Smooth muscle cell (in vitro differentiated cells): ENCODE measurements around the gene TCP11. TPM values are rescaled to one million over a fixed set of nuclear protein-coding genes. Genes with fewer than 3 reads are reported as not detected.
"Not testable (repeated sequence)": the region's sequence is repeated elsewhere in the genome, so short reads cannot be mapped to it uniquely, and the experiment has no call there.

Experiments used
- DNase-seq: peaks from one replicate; lab custom pipeline; 2025; ENCODE audit not compliant: unreplicated experiment; lab: John Stamatoyannopoulos, UW
- H2AFZ ChIP-seq: fragments of 200-600 bp; sonication (generic); 2 replicates; pipeline ENCODE4 v1.6.0; 2016; ENCODE audit warnings: antibody characterized with exemption, low read depth, mild to moderate bottlenecking
- H3F3A ChIP-seq: fragments of 200-600 bp; sonication (generic); 2 replicates; pipeline ENCODE4 v1.6.0; 2017; ENCODE audit warnings: antibody characterized with exemption, low read depth
- H3K27ac ChIP-seq: fragments of 200-600 bp; sonication (generic); 2 replicates; pipeline ENCODE4 v1.5.1; 2016; ENCODE audit warnings: low read depth, mild to moderate bottlenecking
- H3K27me3 ChIP-seq: fragments of 200-600 bp; sonication (generic); 2 replicates; pipeline ENCODE4 v1.6.1; 2016; ENCODE audit warnings: low read depth, mild to moderate bottlenecking
- H3K36me3 ChIP-seq: fragments of 200-600 bp; sonication (generic); 2 replicates; pipeline ENCODE4 v1.5.1; 2016; ENCODE audit warnings: low read depth
- H3K4me1 ChIP-seq: fragments of 200-600 bp; sonication (generic); 2 replicates; pipeline ENCODE4 v1.5.1; 2016; ENCODE audit warnings: low read depth
- H3K4me2 ChIP-seq: fragments of 200-600 bp; sonication (generic); 2 replicates; pipeline ENCODE4 v1.6.0; 2016; ENCODE audit warnings: mild to moderate bottlenecking
- H3K4me3 ChIP-seq: fragments of 200-600 bp; sonication (generic); 2 replicates; pipeline ENCODE4 v1.5.1; 2016; ENCODE audit warnings: mild to moderate bottlenecking
- H3K79me2 ChIP-seq: fragments of 200-600 bp; sonication (generic); 2 replicates; pipeline ENCODE4 v1.6.0; 2016; ENCODE audit warnings: low read depth, mild to moderate bottlenecking
- H3K9ac ChIP-seq: fragments of 200-600 bp; sonication (generic); 2 replicates; pipeline ENCODE4 v1.6.0; 2016; ENCODE audit warnings: low read depth
- H3K9me3 ChIP-seq: fragments of 200-600 bp; sonication (generic); replicated peaks from 2 replicates; pipeline ENCODE4 v1.5.1; 2016; ENCODE audit warnings: low read depth
- H4K20me1 ChIP-seq: fragments of 200-600 bp; sonication (generic); 2 replicates; pipeline ENCODE4 v1.6.0; 2016; ENCODE audit warnings: low read depth
- WGBS: methylation state at CpG from one replicate; pipeline ENCODE4 v1.1.7; 2016; ENCODE audit warnings: low lambda C conversion rate; 5-methylcytosine and 5-hydroxymethylcytosine counted together
- polyA plus RNA-seq: library from polyadenylated mRNA; unstranded; fragments of >200 nt; fragmentation: Nextera tagmentation; extraction: Ambion mirVana; gene quantifications from 2 replicates; pipeline ENCODE4 v1.2.1, GENCODE V29; 2016
- total RNA-seq: library from RNA; depleted of rRNA; stranded (reverse); fragments of >200 nt; gene quantifications from 2 replicates; pipeline ENCODE4 v1.2.3, GENCODE V29; 2014
- TF ChIP-seq, protein P1 (sequence below): fragments of 200-600 bp; sonication (generic); IDR thresholded peaks from 2 replicates; pipeline ENCODE4 v1.5.1; 2017; ENCODE audit warnings: borderline replicate concordance, mild to moderate bottlenecking, antibody characterized with exemption; ENCODE audit not compliant: insufficient read depth, poor library complexity, severe bottlenecking

Gene TCP11
- total and polyA plus RNA-seq, 2 experiments from 2014 or later, result 0.64 TPM; not detected in 1

DNA sequence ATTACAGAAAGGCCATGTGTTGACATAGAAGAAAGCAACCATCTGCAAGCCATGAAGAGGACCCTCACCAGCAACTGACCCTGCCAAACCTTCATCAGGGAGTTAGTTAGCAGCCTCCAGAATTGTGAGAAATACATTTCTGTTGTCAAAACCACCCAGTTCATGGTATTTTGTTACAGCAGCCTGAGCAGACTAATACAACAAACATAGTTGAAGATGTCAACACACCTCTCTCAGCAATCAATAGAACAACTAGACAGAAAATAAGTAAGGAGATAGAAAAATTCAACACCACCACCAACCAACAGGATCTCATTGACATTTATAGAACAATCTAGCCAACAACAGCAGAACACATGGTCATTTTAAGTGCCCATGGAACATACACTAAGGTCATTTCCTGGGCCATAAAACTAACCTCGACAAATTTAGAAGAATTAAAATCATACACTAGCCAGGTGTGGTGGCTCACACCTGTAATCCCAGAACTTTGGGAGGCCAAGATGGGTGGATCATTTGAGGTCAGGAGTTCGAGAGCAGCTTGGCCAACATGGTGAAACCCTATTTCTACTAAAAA is 32.7 kb downstream of the TCP11 start:
- no peaks in the 10 kb centered on the region for H3K27me3 ChIP-seq
- no peaks in the 10 kb centered on the region for H3F3A ChIP-seq
- no peaks in the 10 kb centered on the region for H3K4me1 ChIP-seq
- DNase-seq, result no peak
- 92% methylated on average over 2 of the region's 2 CpGs for WGBS
- no peak overlapping the region for H3K27ac ChIP-seq
- no peak overlapping the region for H2AFZ ChIP-seq
- no peaks in the 10 kb centered on the region for H3K9me3 ChIP-seq
- H3K4me3 ChIP-seq, result no peak overlapping the region
- H3K36me3 ChIP-seq, result no peaks in the 10 kb centered on the region
- no peaks in the 10 kb centered on the region for H4K20me1 ChIP-seq
- no peak overlapping the region for H3K4me2 ChIP-seq
- no peaks in the 10 kb centered on the region for H3K79me2 ChIP-seq
- TF ChIP-seq, protein P1, sequence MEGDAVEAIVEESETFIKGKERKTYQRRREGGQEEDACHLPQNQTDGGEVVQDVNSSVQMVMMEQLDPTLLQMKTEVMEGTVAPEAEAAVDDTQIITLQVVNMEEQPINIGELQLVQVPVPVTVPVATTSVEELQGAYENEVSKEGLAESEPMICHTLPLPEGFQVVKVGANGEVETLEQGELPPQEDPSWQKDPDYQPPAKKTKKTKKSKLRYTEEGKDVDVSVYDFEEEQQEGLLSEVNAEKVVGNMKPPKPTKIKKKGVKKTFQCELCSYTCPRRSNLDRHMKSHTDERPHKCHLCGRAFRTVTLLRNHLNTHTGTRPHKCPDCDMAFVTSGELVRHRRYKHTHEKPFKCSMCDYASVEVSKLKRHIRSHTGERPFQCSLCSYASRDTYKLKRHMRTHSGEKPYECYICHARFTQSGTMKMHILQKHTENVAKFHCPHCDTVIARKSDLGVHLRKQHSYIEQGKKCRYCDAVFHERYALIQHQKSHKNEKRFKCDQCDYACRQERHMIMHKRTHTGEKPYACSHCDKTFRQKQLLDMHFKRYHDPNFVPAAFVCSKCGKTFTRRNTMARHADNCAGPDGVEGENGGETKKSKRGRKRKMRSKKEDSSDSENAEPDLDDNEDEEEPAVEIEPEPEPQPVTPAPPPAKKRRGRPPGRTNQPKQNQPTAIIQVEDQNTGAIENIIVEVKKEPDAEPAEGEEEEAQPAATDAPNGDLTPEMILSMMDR, result no peak
- H3K9ac ChIP-seq, result no peak overlapping the region

DNA sequence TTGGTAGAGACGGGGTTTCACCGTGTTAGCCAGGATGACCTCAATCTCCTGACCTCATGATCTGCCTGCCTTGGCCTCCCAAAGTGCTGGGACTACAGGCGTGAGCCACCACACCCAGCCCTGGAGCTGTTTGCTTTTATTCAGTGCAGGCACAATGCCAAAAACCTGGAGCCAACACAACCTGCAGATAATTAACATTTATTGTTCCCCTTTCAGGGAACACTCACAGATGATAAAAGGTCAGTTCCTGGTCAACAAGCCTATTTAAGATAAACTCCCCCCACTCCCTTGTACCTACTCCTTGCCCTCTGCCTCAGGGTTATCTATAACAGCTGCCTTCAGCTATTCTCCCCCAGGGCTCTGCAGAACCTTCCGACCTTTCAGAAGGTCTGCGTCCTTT is 33.4 kb downstream of the TCP11 start:
- H2AFZ ChIP-seq, H3K4me3 ChIP-seq, H3K4me2 ChIP-seq, H3K4me1 ChIP-seq, DNase-seq, H3K9ac ChIP-seq, H4K20me1 ChIP-seq, H3K36me3 ChIP-seq, H3K27ac ChIP-seq, H3K9me3 ChIP-seq, H3F3A ChIP-seq, H3K27me3 ChIP-seq, H3K79me2 ChIP-seq: not testable (repeated sequence)
- 74% methylated on average over 5 of the region's 5 CpGs for WGBS

GRCh38 chr6:35107208-35107607 is 33.9 kb downstream of the TCP11 start:
- H3F3A ChIP-seq, H2AFZ ChIP-seq, H4K20me1 ChIP-seq, H3K27me3 ChIP-seq, H3K79me2 ChIP-seq, H3K36me3 ChIP-seq, H3K9ac ChIP-seq, H3K9me3 ChIP-seq, H3K4me2 ChIP-seq, H3K4me3 ChIP-seq, H3K27ac ChIP-seq, H3K4me1 ChIP-seq, DNase-seq: not testable (repeated sequence)
- 86% methylated on average over 8 of the region's 8 CpGs for WGBS

GRCh38 chr6:35106061-35106460 is 35.1 kb downstream of the TCP11 start:
- not testable (repeated sequence) for H3K27ac ChIP-seq, H3K4me2 ChIP-seq, H4K20me1 ChIP-seq, H3K36me3 ChIP-seq, H3K9ac ChIP-seq, H3K9me3 ChIP-seq, DNase-seq, H3K4me1 ChIP-seq, H3K27me3 ChIP-seq, H3K79me2 ChIP-seq, H3F3A ChIP-seq, H2AFZ ChIP-seq, H3K4me3 ChIP-seq
- WGBS, result 95% methylated on average over 6 of the region's 6 CpGs

- H3F3A ChIP-seq, result no peaks in the 10 kb centered on the region
- no peak overlapping the region for H3K27ac ChIP-seq
- H3K36me3 ChIP-seq, result no peaks in the 10 kb centered on the region
- no peak overlapping the region for H2AFZ ChIP-seq
- H3K9ac ChIP-seq, result no peak overlapping the region
- H3K9me3 ChIP-seq, result no peaks in the 10 kb centered on the region
- TF ChIP-seq, protein P1, result no peak
- DNase-seq, result no peak
- no peaks in the 10 kb centered on the region for H3K79me2 ChIP-seq
- no peak overlapping the region for H3K4me3 ChIP-seq
- 89% methylated on average over 3 of the region's 3 CpGs for WGBS
- no peaks in the 10 kb centered on the region for H3K4me1 ChIP-seq
- H3K27me3 ChIP-seq, result no peaks in the 10 kb centered on the region
- no peaks in the 10 kb centered on the region for H4K20me1 ChIP-seq
- H3K4me2 ChIP-seq, result no peak overlapping the region
Observed at GRCh38 chr6:35105078-35105477, 36.1 kb downstream of the TCP11 start.
